Breast epithelium (tissue), 4 donors: Measurements from ENCODE around the gene GMPS. TPM values are rescaled to one million over a fixed set of nuclear protein-coding genes. Genes with fewer than 3 reads are reported as not detected.

ENCODE experiments used
- DNase-seq, 2 donors: peaks; one replicate each; pipeline ENCODE4 v3.0.0-alpha.2; 2019; ENCODE audit warnings: low spot score in 2 of 2
- H3K27ac ChIP-seq, 2 donors: fragments of 200-600 bp; sonication (generic) in 1 of 2; one replicate each; pipeline ENCODE4 v1.5.1; 2016 to 2019; ENCODE audit warnings: mild to moderate bottlenecking in 1 of 2
- H3K27me3 ChIP-seq, 2 donors: fragments of 200-600 bp; sonication (generic) in 1 of 2; one replicate each; pipeline versions ENCODE4 v1.5.1 to v1.6.0; 2017 to 2019; ENCODE audit warnings: control low read depth in 1 of 2, mild to moderate bottlenecking in 1 of 2
- H3K36me3 ChIP-seq: fragments of 200-600 bp; one replicate; pipeline ENCODE4 v1.5.1; 2019
- H3K4me1 ChIP-seq, 2 donors: fragments of 200-600 bp; sonication (generic); one replicate each; pipeline ENCODE4 v1.5.1; 2016 to 2019; ENCODE audit warnings: control low read depth in 1 of 2
- H3K4me3 ChIP-seq, 3 donors: fragments of 200-600 bp; sonication (generic); 1 replicate in 2 of 3; 2 replicates in 1 of 3; pipeline ENCODE4 v1.5.1; 2016 to 2019; ENCODE audit warnings: mild to moderate bottlenecking in 3 of 3, moderate library complexity in 2 of 3
- H3K9me3 ChIP-seq, 2 donors: fragments of 200-600 bp; sonication (generic) in 1 of 2; one replicate each; pipeline ENCODE4 v1.5.1; 2016 to 2019; ENCODE audit warnings: control low read depth in 1 of 2
- POLR2A ChIP-seq: fragments of 450-650 bp; IDR thresholded peaks from one replicate; pipeline ENCODE4 v1.6.1; 2016; ENCODE audit warnings: antibody characterized with exemption, mild to moderate bottlenecking, moderate library complexity
- POLR2AphosphoS5 ChIP-seq, 3 donors: sonication (generic); formaldehyde crosslinking; IDR thresholded peaks; one replicate each; pipeline ENCODE4 v1.6.1; 2017; ENCODE audit warnings: antibody characterized with exemption in 3 of 3
- intact Hi-C: fragments of 100-400 bp; cut with DNase I; formaldehyde crosslinking; loops from one replicate; pipeline ENCODE4 v1.15.1; 2023; ENCODE audit warnings: low total_unique reads
- total RNA-seq, 3 donors: library from RNA; depleted of rRNA; stranded (reverse); fragments of >200 nt; gene quantifications; one replicate each; pipeline ENCODE4 v1.1.0, GENCODE V29; 2016
- TF ChIP-seq, protein P1 (sequence below), 3 donors: fragments of 450-650 bp; IDR thresholded peaks; one replicate each; pipeline ENCODE4 v1.5.1; 2016 to 2017; ENCODE audit warnings: antibody characterized with exemption in 3 of 3, mild to moderate bottlenecking in 3 of 3, moderate library complexity in 3 of 3

The GMPS gene
- total RNA-seq, 3 donors from 2014 or later, result 25.6 to 37.6 (median 36.1) TPM

DNA sequence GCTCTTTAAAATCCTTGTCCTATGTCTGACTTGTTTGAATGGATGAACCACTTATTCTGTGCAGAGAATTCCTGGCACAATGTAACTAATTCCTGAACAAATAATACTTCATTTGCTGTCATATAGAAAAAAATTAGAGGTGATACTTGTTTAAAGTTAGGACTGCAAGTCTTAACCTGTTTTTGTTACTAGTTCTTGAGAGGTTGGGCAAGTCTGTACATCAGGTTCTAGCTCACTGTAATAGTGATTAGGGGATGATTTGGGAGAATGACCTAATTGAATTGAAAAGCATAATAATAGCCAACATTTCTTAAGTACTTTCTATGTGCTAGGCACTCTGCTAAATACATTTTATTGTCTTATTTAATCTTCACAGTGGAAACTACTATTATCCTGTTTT lies 49.3 kb downstream of the GMPS start:
- TF ChIP-seq POLR2AphosphoS5 (IDR thresholded peaks at IDR 0.05) (no peak), POLR2A (no peak)
- TF ChIP-seq, protein P1, sequence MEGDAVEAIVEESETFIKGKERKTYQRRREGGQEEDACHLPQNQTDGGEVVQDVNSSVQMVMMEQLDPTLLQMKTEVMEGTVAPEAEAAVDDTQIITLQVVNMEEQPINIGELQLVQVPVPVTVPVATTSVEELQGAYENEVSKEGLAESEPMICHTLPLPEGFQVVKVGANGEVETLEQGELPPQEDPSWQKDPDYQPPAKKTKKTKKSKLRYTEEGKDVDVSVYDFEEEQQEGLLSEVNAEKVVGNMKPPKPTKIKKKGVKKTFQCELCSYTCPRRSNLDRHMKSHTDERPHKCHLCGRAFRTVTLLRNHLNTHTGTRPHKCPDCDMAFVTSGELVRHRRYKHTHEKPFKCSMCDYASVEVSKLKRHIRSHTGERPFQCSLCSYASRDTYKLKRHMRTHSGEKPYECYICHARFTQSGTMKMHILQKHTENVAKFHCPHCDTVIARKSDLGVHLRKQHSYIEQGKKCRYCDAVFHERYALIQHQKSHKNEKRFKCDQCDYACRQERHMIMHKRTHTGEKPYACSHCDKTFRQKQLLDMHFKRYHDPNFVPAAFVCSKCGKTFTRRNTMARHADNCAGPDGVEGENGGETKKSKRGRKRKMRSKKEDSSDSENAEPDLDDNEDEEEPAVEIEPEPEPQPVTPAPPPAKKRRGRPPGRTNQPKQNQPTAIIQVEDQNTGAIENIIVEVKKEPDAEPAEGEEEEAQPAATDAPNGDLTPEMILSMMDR (IDR thresholded peaks at IDR 0.05), result no peak
- Histone ChIP-seq H3K36me3 (peaks cover 4% of the 10 kb centered on the region), H3K27ac (no peak overlapping the region), H3K4me1 (no peaks in the 10 kb centered on the region), H3K9me3 (no peaks in the 10 kb centered on the region), H3K4me3 (no peak overlapping the region), H3K27me3 (no peaks in the 10 kb centered on the region)
- DNase-seq, result no peak
- intact Hi-C loops, result no loop called here

DNA sequence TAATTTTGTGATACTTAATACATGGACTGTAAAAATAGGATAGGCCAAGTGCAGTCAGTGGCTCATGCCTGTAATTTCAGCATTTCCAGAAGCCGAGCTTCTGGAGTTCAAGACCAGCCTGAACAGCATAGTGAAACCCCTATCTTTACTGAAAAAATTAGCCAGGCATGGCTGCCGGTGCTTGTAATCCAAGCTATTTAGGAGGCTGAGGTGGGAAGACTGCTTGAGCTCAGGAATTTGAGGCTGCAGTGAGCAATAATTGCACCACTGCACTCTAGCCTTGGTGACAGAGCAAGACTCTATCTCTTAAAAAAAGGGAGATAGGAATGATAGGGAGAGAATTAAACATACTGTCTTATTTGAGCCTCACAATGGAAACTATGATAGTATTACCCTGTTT lies 51.0 kb downstream of the GMPS start:
- Histone ChIP-seq H3K27ac (no peak overlapping the region), H3K27me3 (no peaks in the 10 kb centered on the region), H3K4me3 (no peak overlapping the region), H3K9me3 (no peaks in the 10 kb centered on the region), H3K4me1 (no peaks in the 10 kb centered on the region), H3K36me3 (peaks cover 4% of the 10 kb centered on the region)
- no peak for DNase-seq
- TF ChIP-seq POLR2A, result no peak
- no peak for TF ChIP-seq POLR2AphosphoS5 (IDR thresholded peaks at IDR 0.05)
- TF ChIP-seq, protein P1 (IDR thresholded peaks at IDR 0.05), result no peak
- intact Hi-C loops, result no loop called here

DNA sequence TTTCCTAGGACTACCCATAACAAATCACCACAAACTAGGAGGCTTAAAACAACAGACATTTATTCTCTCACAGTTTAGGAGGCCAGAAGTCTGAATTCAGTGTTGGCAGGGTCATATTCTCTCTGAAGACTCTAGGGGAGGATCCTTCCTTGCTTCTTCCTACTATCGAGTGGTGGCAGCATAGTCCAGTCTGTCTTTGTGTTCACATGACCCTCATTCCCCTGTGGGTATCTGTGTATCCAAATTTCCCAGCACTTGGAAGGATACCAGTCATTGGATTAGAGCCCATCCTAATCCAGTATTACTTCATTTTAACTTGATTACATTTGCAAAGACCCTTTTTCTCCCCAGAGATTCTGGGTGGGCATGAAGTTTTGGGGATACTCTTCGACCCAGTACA lies 63.8 kb downstream of the GMPS start:
- Histone ChIP-seq H3K9me3 (no peaks in the 10 kb centered on the region), H3K27ac (peak overlapping the region in 1 of 2 donors; percentile 11), H3K27me3 (no peaks in the 10 kb centered on the region), H3K4me1 (no peaks in the 10 kb centered on the region), H3K36me3 (peaks cover 4% of the 10 kb centered on the region), H3K4me3 (no peak overlapping the region)
- TF ChIP-seq POLR2A, result no peak
- TF ChIP-seq POLR2AphosphoS5 (IDR thresholded peaks at IDR 0.05), result no peak
- TF ChIP-seq, protein P1 (IDR thresholded peaks at IDR 0.05), result no peak
- intact Hi-C loops, result no loop called here
- no peak for DNase-seq

DNA sequence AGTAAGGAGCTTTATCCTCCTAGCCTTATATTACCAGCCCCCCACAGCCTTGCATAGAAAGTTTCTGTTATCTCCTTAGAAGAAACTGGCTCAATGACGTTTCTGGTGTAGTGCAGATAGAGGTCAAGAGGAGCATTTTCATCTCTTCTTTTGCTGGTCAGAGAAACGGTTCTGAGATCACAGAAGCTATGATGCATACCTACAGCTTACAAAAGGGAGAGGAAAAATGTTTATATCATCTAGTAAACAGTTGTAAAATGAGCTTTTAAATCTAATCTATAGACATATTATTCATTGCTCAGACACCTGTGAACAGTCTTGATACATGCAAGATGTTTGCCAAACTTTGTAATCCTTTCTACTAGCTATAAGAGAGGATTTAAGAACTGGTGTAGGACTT lies 68.0 kb downstream of the GMPS start:
- Histone ChIP-seq H3K27ac (no peak overlapping the region), H3K9me3 (no peaks in the 10 kb centered on the region), H3K4me3 (no peak overlapping the region), H3K36me3 (peaks cover 4% of the 10 kb centered on the region), H3K27me3 (no peaks in the 10 kb centered on the region), H3K4me1 (no peaks in the 10 kb centered on the region)
- no peak for DNase-seq
- intact Hi-C loops, result no loop called here
- TF ChIP-seq POLR2A (no peak), POLR2AphosphoS5 (IDR thresholded peaks at IDR 0.05) (no peak)
- TF ChIP-seq, protein P1 (IDR thresholded peaks at IDR 0.05), result no peak

DNA sequence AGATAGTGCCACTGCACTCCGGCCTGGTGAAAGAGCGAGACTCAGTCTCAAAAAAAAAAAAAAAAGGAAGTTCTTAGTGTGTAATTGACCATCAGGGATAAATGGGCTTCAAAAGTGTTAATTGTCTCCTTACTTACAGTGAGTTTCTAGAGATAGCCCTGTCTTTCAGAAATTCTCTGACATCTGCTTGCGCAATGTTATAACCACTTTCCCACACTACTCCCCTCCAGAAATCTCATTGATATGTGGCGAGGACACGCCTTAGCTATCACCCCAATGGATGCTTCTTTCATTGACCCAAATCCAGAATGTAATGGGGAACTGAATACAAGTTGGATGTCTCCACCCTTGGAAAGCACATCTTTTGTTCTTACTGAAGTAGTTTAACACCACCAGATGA lies 70.9 kb downstream of the GMPS start:
- no peaks in the 10 kb centered on the region for H3K4me1 ChIP-seq
- no peak for TF ChIP-seq POLR2AphosphoS5 (IDR thresholded peaks at IDR 0.05)
- TF ChIP-seq, protein P1 (IDR thresholded peaks at IDR 0.05), result no peak
- TF ChIP-seq POLR2A, result no peak
- intact Hi-C loops, result no loop called here
- H3K4me3 ChIP-seq, result no peak overlapping the region
- H3K27ac ChIP-seq, result no peak overlapping the region
- no peaks in the 10 kb centered on the region for H3K36me3 ChIP-seq
- H3K9me3 ChIP-seq, result no peaks in the 10 kb centered on the region
- DNase-seq, result no peak
- no peaks in the 10 kb centered on the region for H3K27me3 ChIP-seq
